Esophagus muscularis mucosa (tissue), 4 donors: ENCODE data around the gene ZNF423. TPM values are rescaled to one million over a fixed set of nuclear protein-coding genes. Genes with fewer than 3 reads are reported as not detected.
A peak's percentile ranks its signal among the peaks of the same experiment; 100 is the strongest.

Source experiments
- DNase-seq: peaks from one replicate; pipeline ENCODE4 v3.0.0-alpha.2; 2017; ENCODE audit errors: extremely low spot score
- H3K27ac ChIP-seq, 4 donors: fragments of 200-600 bp; sonication (generic); replicated peaks in 1 of 4; 1 replicate in 3 of 4; 2 replicates in 1 of 4; pipeline ENCODE4 v1.5.1; 2016 to 2019; ENCODE audit warnings: mild to moderate bottlenecking in 1 of 4
- H3K27me3 ChIP-seq, 4 donors: fragments of 200-600 bp; sonication (generic); one replicate each; pipeline versions ENCODE4 v1.5.1 to v1.6.0; 2016 to 2019
- H3K36me3 ChIP-seq, 4 donors: fragments of 200-600 bp; sonication (generic); one replicate each; pipeline ENCODE4 v1.5.1; 2016 to 2019
- H3K4me1 ChIP-seq, 4 donors: fragments of 200-600 bp; sonication (generic); one replicate each; pipeline ENCODE4 v1.5.1; 2016 to 2019
- H3K4me3 ChIP-seq, 4 donors: fragments of 200-600 bp; sonication (generic); 1 replicate in 2 of 4; 2 replicates in 2 of 4; pipeline ENCODE4 v1.5.1; 2016 to 2019; ENCODE audit warnings: mild to moderate bottlenecking in 4 of 4, moderate library complexity in 1 of 4
- H3K9me3 ChIP-seq, 4 donors: fragments of 200-600 bp; sonication (generic); 1 replicate in 3 of 4; 2 replicates in 1 of 4; pipeline ENCODE4 v1.5.1; 2016 to 2019
- CTCF ChIP-seq, 3 experiments: fragments of 200-600 bp in 2 of 3; fragments of 450-650 bp in 1 of 3; sonication (generic) in 2 of 3; IDR thresholded peaks; one replicate each; pipeline ENCODE4 v1.5.1; 2017 to 2019; ENCODE audit warnings: antibody characterized with exemption in 3 of 3, mild to moderate bottlenecking in 2 of 3, moderate library complexity in 1 of 3
- EP300 ChIP-seq: sonication (generic); formaldehyde crosslinking; IDR thresholded peaks from one replicate; pipeline ENCODE4 v1.6.1; 2017; ENCODE audit warnings: antibody characterized with exemption
- POLR2A ChIP-seq: fragments of 450-650 bp; IDR thresholded peaks from one replicate; pipeline ENCODE4 v1.6.1; 2017; ENCODE audit warnings: antibody characterized with exemption, moderate library complexity, mild to moderate bottlenecking, low read depth
- POLR2AphosphoS5 ChIP-seq, 2 donors: sonication (generic); formaldehyde crosslinking; IDR thresholded peaks; one replicate each; pipeline ENCODE4 v1.6.1; 2017; ENCODE audit warnings: antibody characterized with exemption in 2 of 2
- WGBS: methylation state at CpG from one replicate; pipeline ENCODE4 v1.1.5; 2018; 5-methylcytosine and 5-hydroxymethylcytosine counted together
- intact Hi-C: fragments of 100-400 bp; cut with DNase I; formaldehyde crosslinking; loops from one replicate; pipeline ENCODE4 v1.15.1; 2023
- total RNA-seq, 4 donors: library from RNA; depleted of rRNA; stranded (reverse); fragments of >200 nt; gene quantifications; one replicate each; pipeline versions ENCODE4 v1.1.0 to v1.2.1, GENCODE V29; 2016

The ZNF423 gene
- total RNA-seq, 4 donors from 2014 or later, result 8.7 to 22.5 (median 10.3) TPM

GRCh38 chr16:49608779-49609178 lies 247.1 kb downstream of the ZNF423 start:
- no peaks in the 10 kb centered on the region for H3K9me3 ChIP-seq
- TF ChIP-seq CTCF (IDR thresholded peaks at IDR 0.05) (peak; percentile 37 to 60 (median 45)), POLR2A (no peak)
- no peaks in the 10 kb centered on the region for H3K36me3 ChIP-seq
- intact Hi-C loops, result loop anchor here (5.0 kb wide), 1 partner anchor 269 kb away; no protein-coding TSS in a partner anchor
- no peak overlapping the region for H3K27ac ChIP-seq
- no peak overlapping the region for H3K4me3 ChIP-seq
- 81% methylated on average over 5 of the region's 5 CpGs for WGBS
- DNase-seq, result no peak
- H3K27me3 ChIP-seq, result no peaks in the 10 kb centered on the region
- H3K4me1 ChIP-seq, result peaks cover 0 to 9% (median 0%) of the 10 kb centered on the region in 4 donors

GRCh38 chr16:49608098-49608497 lies 247.8 kb downstream of the ZNF423 start:
- Histone ChIP-seq H3K9me3 (no peaks in the 10 kb centered on the region), H3K27me3 (no peaks in the 10 kb centered on the region), H3K36me3 (no peaks in the 10 kb centered on the region), H3K27ac (no peak overlapping the region), H3K4me1 (peaks cover 0 to 9% (median 0%) of the 10 kb centered on the region in 4 donors), H3K4me3 (no peak overlapping the region)
- intact Hi-C loops, result loop anchor here (5.0 kb wide), 1 partner anchor 269 kb away; no protein-coding TSS in a partner anchor
- no peak for DNase-seq
- TF ChIP-seq POLR2AphosphoS5 (IDR thresholded peaks at IDR 0.05) (no peak), CTCF (IDR thresholded peaks at IDR 0.05) (no peak), EP300 (no peak), POLR2A (no peak)
- WGBS, result 42% methylated on average over 5 of the region's 5 CpGs

- no peak for DNase-seq
- Histone ChIP-seq H3K9me3 (no peaks in the 10 kb centered on the region), H3K4me1 (peaks cover 0 to 9% (median 2%) of the 10 kb centered on the region in 4 donors), H3K27me3 (no peaks in the 10 kb centered on the region), H3K27ac (no peak overlapping the region), H3K36me3 (no peaks in the 10 kb centered on the region), H3K4me3 (no peak overlapping the region)
- intact Hi-C loops, result loop anchor here (5.0 kb wide), 1 partner anchor 272 kb away; no protein-coding TSS in a partner anchor
- 81% methylated on average over 14 of the region's 14 CpGs for WGBS
- no peak for TF ChIP-seq CTCF (IDR thresholded peaks at IDR 0.05)
- no peak for TF ChIP-seq POLR2A
These were observed 250.2 kb downstream of the ZNF423 start for GRCh38 chr16:49605536-49606254.

- 97% methylated on average over 3 of the region's 4 CpGs for WGBS
- DNase-seq, result no peak
- Histone ChIP-seq H3K4me1 (peaks cover 0 to 9% (median 2%) of the 10 kb centered on the region in 4 donors), H3K27me3 (no peaks in the 10 kb centered on the region), H3K4me3 (no peak overlapping the region), H3K9me3 (no peaks in the 10 kb centered on the region), H3K36me3 (no peaks in the 10 kb centered on the region), H3K27ac (no peak overlapping the region)
- intact Hi-C loops, result loop anchor here (5.0 kb wide), 1 partner anchor 273 kb away; no protein-coding TSS in a partner anchor
- no peak for TF ChIP-seq POLR2A
These were observed 251.3 kb downstream of the ZNF423 start for GRCh38 chr16:49604602-49605001.

- H3K27ac ChIP-seq, result no peak overlapping the region
- no peak overlapping the region for H3K4me3 ChIP-seq
- no peaks in the 10 kb centered on the region for H3K9me3 ChIP-seq
- WGBS, result 93% methylated on average over 4 of the region's 9 CpGs
- H3K36me3 ChIP-seq, result no peaks in the 10 kb centered on the region
- TF ChIP-seq CTCF (IDR thresholded peaks at IDR 0.05), result no peak
- TF ChIP-seq EP300, result no peak
- TF ChIP-seq POLR2A, result no peak
- peaks cover 0 to 8% (median 2%) of the 10 kb centered on the region in 4 donors for H3K4me1 ChIP-seq
- intact Hi-C loops, result no loop called here
- DNase-seq, result no peak
- H3K27me3 ChIP-seq, result no peaks in the 10 kb centered on the region
These were observed 252.0 kb downstream of the ZNF423 start for GRCh38 chr16:49603956-49604355.
